Heart right ventricle (tissue), 16 donors: ENCODE data around the gene ITGB6. TPM values are rescaled to one million over a fixed set of nuclear protein-coding genes. Genes with fewer than 3 reads are reported as not detected.
A peak's percentile ranks its signal among the peaks of the same experiment; 100 is the strongest.
"Not testable (repeated sequence)": the region's sequence is repeated elsewhere in the genome, so short reads cannot be mapped to it uniquely, and the experiment has no call there.

Source experiments
- ATAC-seq, 8 donors: fragments of 200-7000 bp; cut with Tn5 transposase; one replicate each; pipeline ENCODE4 v1.9.1; 2020; ENCODE audit warnings: mild to moderate bottlenecking in 8 of 8, moderate library complexity in 8 of 8, moderate number of reproducible peaks in 1 of 8
- DNase-seq, 2 donors: peaks; one replicate each; pipeline ENCODE4 v3.0.0-alpha.2; 2020
- H3K27ac ChIP-seq, 10 donors: fragments of 200-600 bp; sonication (generic) in 2 of 10; one replicate each; pipeline versions ENCODE4 v1.5.0 to v1.8.0; 2020 to 2022; ENCODE audit warnings: mild to moderate bottlenecking in 3 of 10
- H3K27me3 ChIP-seq, 7 donors: fragments of 200-600 bp; one replicate each; pipeline ENCODE4 v1.8.0; 2021 to 2022; ENCODE audit warnings: mild to moderate bottlenecking in 2 of 7
- H3K36me3 ChIP-seq, 9 donors: fragments of 200-600 bp; sonication (generic) in 1 of 9; one replicate each; pipeline versions ENCODE4 v1.5.0 to v1.8.0; 2020 to 2022; ENCODE audit warnings: mild to moderate bottlenecking in 2 of 9
- H3K4me1 ChIP-seq, 9 donors: fragments of 200-600 bp; sonication (generic) in 1 of 9; one replicate each; pipeline versions ENCODE4 v1.5.0 to v1.8.0; 2020 to 2022; ENCODE audit warnings: mild to moderate bottlenecking in 4 of 9
- H3K4me3 ChIP-seq, 10 donors: fragments of 200-600 bp; sonication (generic) in 2 of 10; one replicate each; pipeline versions ENCODE4 v1.5.0 to v1.8.0; 2020 to 2022; ENCODE audit warnings: mild to moderate bottlenecking in 7 of 10, moderate library complexity in 2 of 10
- H3K9me3 ChIP-seq, 11 donors: fragments of 200-600 bp in 10 of 11; sonication (generic) in 2 of 11; one replicate each; pipeline versions ENCODE4 v1.5.0 to v1.8.0; 2013 to 2022; ENCODE audit warnings: mild to moderate bottlenecking in 2 of 11, control low read depth in 1 of 11, moderate library complexity in 1 of 11
- CTCF ChIP-seq, 9 donors: fragments of 200-600 bp; sonication (generic) in 2 of 9; IDR thresholded peaks; one replicate each; pipeline versions ENCODE4 v1.5.0 to v1.8.0; 2021 to 2022; ENCODE audit warnings: antibody characterized with exemption in 9 of 9, mild to moderate bottlenecking in 5 of 9, moderate library complexity in 1 of 9
- WGBS, 2 donors: extraction: QIAGEN DNeasy Blood & Tissue Kit; methylation state at CpG; one replicate each; pipeline ENCODE4 v1.1.7; 2013; ENCODE audit warnings: inconsistent platforms in 1 of 2; 5-methylcytosine and 5-hydroxymethylcytosine counted together
- intact Hi-C, 10 donors: fragments of 100-400 bp; cut with DNase I; formaldehyde crosslinking; loops; one replicate each; pipeline versions ENCODE4 v1.11.1 to v1.14.2; 2022
- polyA plus RNA-seq, 2 donors: library from polyadenylated mRNA; stranded (reverse); fragments of 200-250 nt; gene quantifications; one replicate each; pipeline ENCODE4 v1.2.3, GENCODE V29; 2013
- total RNA-seq, 10 donors: library from RNA; stranded (reverse); fragmentation: NEBNext Ultra II Directional in 3 of 10; extraction: Animal tissue kit (Norgen Biotek cat#: 25700) in 3 of 10; gene quantifications; one replicate each; pipeline versions ENCODE4 v1.2.1 to v1.2.4, GENCODE V29; 2021 to 2023
- donor health status: Arrhythmogenic right ventricular cardiomyopathy.
- donor health status: ischemic (EF 13 %, LVEDD 7.1; RV severe dilation, severe dysfunction).
- donor health status: healthy with polysubstance abuse.
- donor health status: DM: no; HTN: yes; CAD: no.
- donor health status: DM: no; HTN: no; CAD: no.
- donor health status: ischemic (EF 25% LVEDD 6.9; RV normal size, moderate dysfunction).
- donor health status: ischemic (EF 25% LVEDD 5.7; RV mildly dilated, moderate dysfunction).
- donor health status: healthy.
- donor health status: DM: yes; HTN: yes; CAD: no.
- donor health status: Ischemic cardiomyopathy.
- donor health status: ischemic (EF 35%, LVEDD 5.7; RV mildly dilated, moderate dysfunction).
- donor health status: nonischemic (EF 11% LVEDD 7.7; RV severe dilation, severe dysfunction).
- donor health status: DM: yes; HTN: yes; CAD: no.
- donor health status: PGD.
- donor health status: ischemic (EF 29% LVEDD 5.4; RV normal size, mild dysfunction).
- donor health status: nonischemic (EF 23%, LVEDD 6.1; RV moderate dilation, normal function).

Gene ITGB6
- total and polyA plus RNA-seq, 12 donors = 0.09 to 3.5 (median 1.2) TPM

- Histone ChIP-seq H3K9me3 (no peaks in the 10 kb centered on the region), H3K27me3 (no peaks in the 10 kb centered on the region), H3K36me3 (no peaks in the 10 kb centered on the region), H3K4me3 (no peak overlapping the region), H3K27ac (no peak overlapping the region), H3K4me1 (peaks cover 0 to 3% (median 0%) of the 10 kb centered on the region in 9 donors)
- 44 to 59% methylated on average over 2 of the region's 2 CpGs for WGBS, 2 donors
- TF ChIP-seq CTCF (IDR thresholded peaks at IDR 0.05) = no peak
- peak in 3 of 8 donors; percentile 24 to 59 (median 57) for ATAC-seq
- intact Hi-C loops = no loop called here
- no peak for DNase-seq
These were observed 2.5 kb downstream of the ITGB6 start for GRCh38 chr2:160197587-160197986.

GRCh38 chr2:160194946-160195345 lies 5.1 kb downstream of the ITGB6 start:
- Histone ChIP-seq H3K4me1 (peaks cover 0 to 3% (median 0%) of the 10 kb centered on the region in 9 donors), H3K36me3 (no peaks in the 10 kb centered on the region), H3K27ac (no peak overlapping the region), H3K4me3 (no peak overlapping the region), H3K27me3 (no peaks in the 10 kb centered on the region), H3K9me3 (no peaks in the 10 kb centered on the region)
- no peak for TF ChIP-seq CTCF (IDR thresholded peaks at IDR 0.05)
- ATAC-seq (no peak), DNase-seq (no peak)
- 91 to 92% methylated on average over 5 of the region's 5 CpGs for WGBS, 2 donors
- intact Hi-C loops = no loop called here

- DNase-seq = no peak
- WGBS, 2 donors = 91% methylated on average over 2 of the region's 2 CpGs
- Histone ChIP-seq H3K27ac (no peak overlapping the region), H3K36me3 (no peaks in the 10 kb centered on the region), H3K9me3 (no peaks in the 10 kb centered on the region), H3K4me3 (no peak overlapping the region), H3K27me3 (no peaks in the 10 kb centered on the region), H3K4me1 (peaks cover 0 to 3% (median 0%) of the 10 kb centered on the region in 9 donors)
- no peak for ATAC-seq
- TF ChIP-seq CTCF (IDR thresholded peaks at IDR 0.05) = no peak
- intact Hi-C loops = no loop called here
These were observed 5.7 kb downstream of the ITGB6 start for GRCh38 chr2:160194351-160194750.

- H3K27me3 ChIP-seq, H3K4me3 ChIP-seq, H3K36me3 ChIP-seq, H3K4me1 ChIP-seq, DNase-seq, H3K27ac ChIP-seq, intact Hi-C loops, ATAC-seq: not testable (repeated sequence)
- 61 to 62% methylated on average over 11 of the region's 11 CpGs for WGBS, 2 donors
- peaks cover 0 to 10% (median 0%) of the 10 kb centered on the region in 11 donors for H3K9me3 ChIP-seq
These were observed 18.8 kb downstream of the ITGB6 start for GRCh38 chr2:160181146-160181836.

GRCh38 chr2:160180690-160181089 lies 19.4 kb downstream of the ITGB6 start:
- H3K4me1 ChIP-seq, DNase-seq, H3K36me3 ChIP-seq, H3K4me3 ChIP-seq, H3K9me3 ChIP-seq, H3K27me3 ChIP-seq, ATAC-seq, intact Hi-C loops, H3K27ac ChIP-seq: not testable (repeated sequence)
- WGBS, 2 donors = 86 to 90% methylated on average over 7 of the region's 7 CpGs
